GM11168 (cell line): ENCODE measurements around the gene PLXDC1.
"Not testable (repeated sequence)": the region's sequence is repeated elsewhere in the genome, so short reads cannot be mapped to it uniquely, and the experiment has no call there.

ENCODE experiments used
- in situ Hi-C: fragments of 300-500 bp; cut with MboI; formaldehyde crosslinking; loops from one replicate; pipeline ENCODE4 v1.12.0; 2022; ENCODE audit warnings: low sequenced_read_pairs; ENCODE audit not compliant: unreplicated experiment

PLXDC1 gene

DNA sequence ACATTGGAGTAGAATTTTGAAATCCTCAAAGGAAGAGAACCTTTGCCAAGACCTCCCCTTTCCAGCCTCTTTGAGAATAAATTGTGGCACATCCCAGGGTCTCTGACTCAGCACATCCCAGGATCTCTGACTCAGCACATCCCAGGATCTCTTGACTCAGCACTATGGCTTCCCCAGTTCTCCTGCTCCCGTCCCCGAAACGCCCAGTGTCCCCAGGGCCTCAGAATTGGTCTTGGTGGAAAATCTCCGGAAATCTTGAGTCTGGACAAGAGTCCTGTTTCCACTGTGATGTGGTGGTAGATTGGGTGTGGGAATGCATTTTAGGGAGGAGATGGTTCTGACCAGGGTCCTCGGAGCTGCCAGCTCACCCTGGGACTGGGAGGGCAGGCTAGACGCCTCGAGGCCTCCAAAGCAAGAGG, 19.2 kb downstream of the PLXDC1 start:
- in situ Hi-C loops, result no loop called here

DNA sequence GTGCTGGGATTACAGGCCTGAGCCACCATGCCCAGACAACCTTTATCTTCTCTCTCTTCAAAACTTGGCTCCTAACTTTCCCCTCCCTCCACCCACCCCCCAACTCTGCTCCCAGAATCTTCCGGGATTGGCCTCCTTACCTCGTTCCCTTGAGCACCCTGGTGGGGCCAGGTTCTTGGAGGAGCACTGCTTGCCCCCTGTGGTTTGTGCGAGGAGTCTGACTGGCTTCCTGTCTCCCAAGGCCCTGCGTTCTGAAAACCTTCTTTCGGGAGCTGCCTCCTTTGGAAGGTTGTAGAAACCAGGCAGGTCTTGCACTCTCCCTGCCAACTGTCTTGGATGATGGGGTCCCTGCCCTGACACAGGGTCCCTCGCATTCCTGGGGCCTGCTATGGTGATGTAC, 19.8 kb downstream of the PLXDC1 start:
- in situ Hi-C loops, result no loop called here

DNA sequence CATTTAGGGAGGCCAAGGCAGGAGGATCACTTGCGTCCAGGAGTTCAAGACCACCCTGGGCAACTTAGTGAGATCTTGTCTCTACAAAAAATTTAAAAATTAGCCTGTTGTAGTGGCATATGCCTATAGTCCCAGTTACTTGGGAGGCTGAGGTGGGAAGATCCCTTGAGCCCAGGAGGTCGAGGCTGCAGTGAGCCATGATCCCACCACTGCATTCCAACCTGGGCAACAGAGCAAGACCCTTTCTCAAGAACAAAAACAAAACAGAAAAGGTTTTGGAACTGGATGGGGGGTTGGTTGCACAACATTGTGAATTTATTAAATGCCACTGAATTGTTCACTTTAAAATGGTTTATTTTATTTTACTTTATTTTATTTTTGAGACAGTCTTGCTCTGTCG, 21.2 kb downstream of the PLXDC1 start:
- in situ Hi-C loops, result no loop called here

DNA sequence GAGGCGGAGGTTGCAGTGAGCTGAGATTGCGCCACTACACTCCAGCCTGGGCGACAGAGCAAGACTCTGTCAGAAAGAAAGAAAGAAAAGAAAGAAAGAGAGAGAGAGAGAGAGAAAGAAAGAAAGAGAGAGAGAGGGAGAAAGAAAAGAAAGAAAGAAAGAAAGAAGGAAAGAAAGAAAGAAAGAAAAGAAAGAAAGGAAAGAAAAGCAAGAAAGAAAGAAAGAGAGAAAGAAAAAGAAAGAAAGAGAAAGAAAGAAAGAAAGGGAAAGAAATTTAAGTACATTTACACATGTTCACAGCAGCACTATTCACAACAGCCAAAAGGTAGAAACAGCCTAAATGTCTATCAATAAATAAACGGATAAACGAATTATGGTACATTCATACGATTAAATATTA, 21.9 kb downstream of the PLXDC1 start:
- in situ Hi-C loops, result not testable (repeated sequence)

DNA sequence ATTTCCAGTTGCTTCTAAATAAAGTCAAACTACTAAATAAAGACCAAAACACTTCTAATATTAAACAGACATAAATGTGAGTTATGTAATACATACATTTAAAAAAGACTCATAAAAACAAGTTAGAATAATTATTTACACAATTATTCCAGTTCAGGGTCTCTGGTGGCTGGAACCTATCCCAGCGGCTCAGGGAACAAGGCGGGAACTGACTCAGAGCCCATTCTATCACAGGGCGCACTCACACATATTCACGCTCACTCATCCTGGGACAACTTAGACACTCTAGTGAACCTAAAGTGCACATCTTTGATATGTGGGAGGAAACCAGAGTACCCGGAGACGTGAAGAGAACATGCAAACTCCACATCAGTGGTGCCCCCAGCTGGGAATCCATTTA, 25.0 kb downstream of the PLXDC1 start:
- in situ Hi-C loops, result no loop called here

DNA sequence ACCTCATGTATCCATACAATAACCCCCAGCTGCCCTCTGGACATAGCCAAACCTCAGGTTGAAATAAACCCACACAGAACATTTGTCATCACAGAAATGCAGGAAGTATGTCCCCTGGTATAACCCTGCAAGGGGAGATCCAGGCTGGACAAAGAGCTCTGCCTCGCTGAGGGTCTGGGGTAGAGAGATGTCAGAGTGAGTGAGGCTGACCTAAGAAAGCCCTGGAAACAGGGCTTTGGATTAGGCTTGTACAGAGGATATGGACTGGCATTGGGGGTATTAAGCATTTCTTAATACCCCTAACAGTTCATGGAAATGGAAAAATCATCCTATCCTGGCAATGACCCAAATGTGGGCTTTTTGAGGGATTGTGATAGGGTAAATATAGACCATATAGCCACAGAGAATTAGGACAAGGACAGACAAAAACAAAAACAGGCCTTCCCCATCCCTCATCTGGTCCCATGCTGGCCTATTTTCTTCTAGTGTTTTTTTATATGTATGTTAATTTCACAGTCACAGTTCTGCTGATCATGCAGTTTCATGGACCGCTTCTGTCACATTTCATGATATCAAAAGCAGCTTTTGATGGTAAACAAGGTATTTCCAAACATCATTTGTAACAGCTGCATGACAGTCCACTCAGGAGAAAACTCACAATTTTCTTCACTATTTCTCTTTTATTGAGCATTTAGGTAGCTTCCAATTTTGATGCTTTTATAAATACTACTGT, 26.1 kb downstream of the PLXDC1 start:
- in situ Hi-C loops, result no loop called here

DNA sequence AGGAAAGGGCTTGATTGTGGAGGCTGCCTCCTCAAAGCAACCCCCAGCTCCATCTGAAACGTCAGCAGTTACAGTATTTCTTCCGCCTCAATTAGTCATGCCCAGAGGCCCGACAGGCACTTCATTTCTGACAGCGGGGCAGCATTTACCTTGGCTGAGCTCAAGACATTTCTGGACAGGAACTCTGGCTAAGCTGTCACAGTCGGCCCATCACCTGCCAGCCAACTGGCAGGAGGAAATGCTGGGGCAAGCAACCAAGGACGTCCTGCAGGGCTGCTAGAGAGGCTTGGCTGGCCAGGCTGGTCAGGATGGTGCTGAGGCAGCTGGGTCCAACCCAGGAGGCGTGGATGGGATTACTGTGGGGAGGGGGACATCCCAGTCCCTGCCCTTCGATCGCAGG, 27.8 kb downstream of the PLXDC1 start:
- in situ Hi-C loops, result no loop called here

DNA sequence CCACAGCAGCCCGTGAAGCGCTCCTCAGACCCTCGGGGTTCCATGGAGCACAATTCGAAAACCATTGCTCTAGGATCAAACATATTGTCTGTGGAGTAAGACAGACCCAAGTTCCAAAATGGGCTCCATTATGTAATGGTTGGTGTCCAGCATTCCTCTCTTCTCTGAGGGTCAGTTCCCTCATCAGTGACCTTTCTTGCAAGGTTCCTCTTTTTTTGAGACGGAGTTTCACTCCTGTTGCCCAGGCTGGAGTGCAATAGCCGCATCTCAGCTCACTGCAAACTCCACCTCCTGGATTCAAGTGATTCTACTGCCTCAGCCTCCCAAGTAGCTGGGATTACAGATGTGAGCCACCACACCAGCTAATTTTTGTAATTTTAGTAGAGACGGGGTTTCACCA, 28.4 kb downstream of the PLXDC1 start:
- in situ Hi-C loops, result no loop called here

DNA sequence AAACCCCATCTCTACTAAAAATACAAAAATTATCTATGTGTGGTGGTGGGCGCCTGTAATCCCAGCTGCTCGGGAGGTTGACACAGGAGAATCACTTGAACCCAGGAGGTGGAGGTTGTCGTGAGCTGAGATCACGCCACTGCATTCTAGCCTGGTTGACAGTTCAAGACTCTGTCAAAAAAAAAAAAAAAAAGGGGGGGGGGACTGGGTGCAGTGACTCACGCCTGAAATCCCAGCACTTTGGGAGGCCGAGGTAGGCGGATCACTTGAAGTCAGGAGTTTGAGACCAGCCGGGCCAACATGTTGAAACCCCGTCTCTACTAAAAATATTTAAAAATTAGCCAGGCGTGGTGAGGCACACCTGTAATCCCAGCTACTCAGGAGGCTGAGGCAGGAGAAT, 29.5 kb downstream of the PLXDC1 start:
- in situ Hi-C loops, result not testable (repeated sequence)

DNA sequence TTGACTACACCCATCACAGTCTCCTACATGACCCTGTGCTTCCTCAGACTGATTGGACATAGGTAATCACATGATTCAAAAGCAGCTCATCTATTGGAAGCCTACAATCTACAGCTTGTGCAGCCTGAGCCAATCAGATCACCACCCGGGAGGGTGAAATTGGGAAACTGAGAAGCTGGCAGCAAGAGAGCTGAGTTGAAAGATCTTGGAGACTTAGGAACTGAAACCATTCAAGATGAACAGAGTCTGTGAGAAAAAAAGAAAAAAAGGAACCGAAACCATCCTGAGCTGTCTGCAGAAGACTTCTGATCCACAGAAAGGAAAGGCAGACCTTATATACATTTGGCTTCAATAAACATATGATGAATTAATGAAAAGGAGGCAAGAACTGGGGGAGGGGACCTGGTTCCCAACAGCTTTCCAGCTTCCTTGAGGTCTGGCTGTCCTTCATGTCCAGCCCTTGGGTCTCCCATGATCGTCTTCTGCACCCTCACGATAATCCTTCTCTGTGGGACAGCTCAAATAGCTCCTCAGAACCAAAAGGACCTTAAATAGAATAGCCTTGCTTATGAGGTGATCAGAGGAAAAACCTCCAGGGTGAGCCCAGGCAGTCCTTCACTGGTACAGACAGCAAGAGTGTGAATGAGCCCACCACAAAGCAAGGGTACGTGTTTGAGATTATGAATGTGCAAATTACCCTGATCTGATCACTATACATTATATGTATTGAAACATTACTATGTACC, 32.6 kb downstream of the PLXDC1 start:
- in situ Hi-C loops, result no loop called here

DNA sequence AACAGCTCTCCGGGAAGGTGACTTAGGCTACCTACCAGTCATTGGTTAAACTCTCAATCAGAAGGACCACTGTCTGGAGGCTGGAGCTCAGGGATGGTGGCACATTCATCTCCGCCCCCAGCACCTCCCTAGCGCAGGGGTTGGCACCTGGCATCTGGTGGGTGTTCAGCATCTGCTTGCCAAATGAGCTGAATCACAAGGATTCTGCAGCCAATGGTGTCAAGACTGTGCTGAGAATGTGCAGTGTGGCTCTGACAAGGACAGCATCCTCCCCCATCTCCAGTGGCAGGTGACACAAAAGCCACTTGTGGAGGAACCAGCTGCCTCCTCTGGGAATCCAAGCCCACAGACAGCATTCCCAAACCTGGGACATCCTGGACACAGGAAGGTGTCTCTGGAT, 35.2 kb downstream of the PLXDC1 start:
- in situ Hi-C loops, result no loop called here

DNA sequence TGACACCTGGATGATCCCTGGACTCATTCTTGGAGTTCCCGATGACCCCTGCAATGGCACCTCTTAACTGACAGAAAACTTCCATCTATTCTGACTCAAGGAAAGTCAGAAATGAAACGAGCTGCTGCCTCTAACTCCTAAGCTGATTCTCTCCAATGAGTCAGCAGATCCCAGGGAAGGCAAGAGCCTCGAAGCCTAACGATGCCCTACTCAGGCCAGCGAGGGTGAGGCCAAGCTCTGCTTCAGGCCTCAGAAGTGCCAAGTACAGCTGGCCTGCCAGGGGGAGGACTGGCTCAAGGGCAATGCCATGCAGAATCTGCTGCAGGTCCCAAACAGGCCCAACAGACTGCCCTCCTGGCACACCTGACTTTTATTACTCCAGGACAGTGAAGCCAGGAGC, 36.3 kb downstream of the PLXDC1 start:
- in situ Hi-C loops, result no loop called here

DNA sequence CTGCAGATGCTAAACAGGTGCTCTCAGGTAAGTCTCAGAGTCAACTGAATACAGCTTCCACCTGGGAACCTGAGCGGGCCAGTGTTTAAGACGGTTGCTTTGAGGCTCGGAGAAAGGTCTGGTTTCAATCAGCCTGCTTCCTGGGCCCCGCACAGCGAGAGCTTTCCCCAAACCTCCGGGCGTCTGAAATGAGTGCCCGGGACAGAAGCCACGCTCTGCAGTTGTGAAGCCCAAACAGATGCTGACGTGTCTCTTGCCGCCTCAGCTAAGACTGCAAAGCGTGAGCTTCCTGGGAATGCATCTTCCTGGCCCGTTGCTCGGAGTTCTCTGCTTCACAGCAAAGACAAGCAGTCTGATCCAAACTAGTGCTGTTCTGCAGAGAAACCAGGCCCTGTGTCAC, 36.7 kb downstream of the PLXDC1 start:
- in situ Hi-C loops, result no loop called here

DNA sequence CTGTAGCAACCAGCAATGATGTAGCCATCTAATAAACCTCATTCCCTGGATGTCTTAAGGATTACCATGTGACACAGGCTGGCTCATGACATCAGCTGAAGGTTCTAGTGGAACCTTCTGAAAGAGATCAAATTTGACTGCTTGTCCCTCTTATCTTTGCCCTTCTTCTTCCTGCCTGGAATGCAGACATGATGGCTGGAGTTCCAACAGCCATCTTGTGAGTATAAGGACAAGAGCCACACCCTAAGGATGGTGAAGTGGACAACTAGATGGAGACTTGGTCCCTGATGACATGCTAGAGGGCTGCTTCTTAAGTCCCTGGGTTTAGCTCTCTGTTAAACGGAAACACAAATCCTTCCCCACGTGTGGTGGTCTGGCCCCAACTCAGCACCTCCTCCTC, 37.6 kb downstream of the PLXDC1 start:
- in situ Hi-C loops, result no loop called here

DNA sequence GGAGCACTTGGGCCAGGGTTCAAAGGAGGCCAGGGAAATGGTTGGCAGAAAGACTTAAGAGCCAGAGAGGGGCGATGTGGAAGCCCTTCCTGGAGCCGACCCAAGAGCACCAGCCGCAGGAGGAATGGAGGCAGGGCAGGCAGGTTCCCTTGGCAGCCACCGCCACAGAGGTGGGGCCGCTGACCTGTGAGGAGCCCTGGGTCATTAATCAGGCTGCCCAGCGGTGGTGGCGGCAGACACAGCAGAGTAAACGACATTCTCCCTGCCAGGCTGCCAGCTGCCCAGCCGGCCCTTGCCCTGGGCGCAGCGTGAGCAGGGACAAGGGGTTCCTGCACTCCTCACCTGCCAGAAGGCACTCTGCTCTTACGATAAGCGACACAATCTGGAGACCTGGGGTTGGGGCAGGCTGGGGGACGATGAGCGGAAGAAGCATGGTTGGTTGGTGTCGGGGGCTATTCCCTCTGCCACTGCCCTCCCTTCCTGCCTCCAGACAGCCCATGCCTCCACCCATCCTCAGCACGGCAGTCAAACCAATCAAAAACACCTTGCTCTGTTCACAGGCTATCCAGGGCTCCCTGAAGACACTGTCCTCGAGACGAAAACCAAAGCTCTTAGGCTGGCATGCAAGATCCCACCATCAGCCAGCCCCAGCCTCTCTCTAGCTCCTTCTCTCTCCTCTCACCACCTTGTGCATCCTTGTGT, 40.9 kb downstream of the PLXDC1 start:
- in situ Hi-C loops, result no loop called here

DNA sequence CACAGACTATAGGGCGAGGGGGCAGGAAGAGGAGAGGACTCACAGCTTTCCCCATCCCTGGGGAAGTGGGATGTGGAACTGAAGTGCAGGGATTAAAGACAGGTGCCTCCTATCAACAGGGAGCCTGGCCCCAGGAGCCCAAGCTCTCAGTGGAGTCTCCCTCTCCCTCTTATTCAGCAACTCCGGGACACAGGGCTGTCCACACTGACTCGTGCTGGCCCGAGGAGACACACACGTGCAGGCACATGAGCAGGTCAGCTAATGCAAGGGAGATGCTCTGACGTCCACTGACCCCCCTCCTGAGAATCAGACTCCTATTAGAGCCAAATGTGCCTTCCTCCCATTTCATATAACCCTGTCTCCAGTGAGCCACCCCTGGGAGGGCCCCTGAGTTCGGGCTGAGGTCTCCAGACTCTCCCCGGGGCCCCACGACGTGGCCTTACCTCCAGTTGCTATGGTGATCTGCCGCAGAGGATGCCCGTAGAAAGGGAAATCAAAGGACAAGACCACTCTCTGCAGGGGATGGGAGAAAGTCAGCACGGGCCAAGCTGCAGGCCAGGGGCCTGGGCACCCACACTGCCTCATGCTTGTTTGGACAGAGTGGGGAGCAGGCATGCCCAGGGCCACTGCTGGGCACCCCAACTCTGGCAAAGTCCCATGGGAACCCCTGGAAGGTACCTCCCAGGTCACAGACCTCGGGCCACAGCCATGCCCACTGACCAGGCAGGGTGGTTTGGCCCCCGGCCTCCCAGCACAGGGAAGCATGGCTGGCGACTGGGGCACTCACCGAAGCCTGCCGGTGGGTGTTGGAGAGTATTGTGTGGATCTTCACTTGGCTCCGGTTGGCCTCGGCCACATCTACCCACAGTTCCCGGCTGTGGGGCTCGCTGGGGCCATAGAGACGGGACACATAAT, 42.7 kb downstream of the PLXDC1 start:
- in situ Hi-C loops, result no loop called here

DNA sequence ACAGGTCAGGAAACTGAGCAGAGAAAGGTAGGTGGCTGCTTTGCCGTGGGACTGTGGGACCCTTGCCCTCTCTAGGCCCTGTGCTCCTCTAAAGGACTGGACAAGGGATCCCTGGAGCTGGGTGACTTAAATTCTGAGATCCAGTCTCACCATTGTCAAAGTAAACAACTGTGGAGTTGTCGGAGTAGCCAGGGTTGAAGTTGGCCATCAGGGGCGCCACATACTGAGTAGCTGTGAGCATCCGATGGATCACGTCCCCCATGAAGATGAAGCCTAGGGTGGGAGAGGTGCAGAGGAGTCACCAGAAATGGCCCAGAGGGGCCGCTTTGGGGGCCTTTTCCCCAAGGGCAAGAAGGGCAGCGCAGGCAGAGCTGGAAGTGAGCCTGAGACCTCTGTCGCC, 43.5 kb downstream of the PLXDC1 start:
- in situ Hi-C loops, result no loop called here

DNA sequence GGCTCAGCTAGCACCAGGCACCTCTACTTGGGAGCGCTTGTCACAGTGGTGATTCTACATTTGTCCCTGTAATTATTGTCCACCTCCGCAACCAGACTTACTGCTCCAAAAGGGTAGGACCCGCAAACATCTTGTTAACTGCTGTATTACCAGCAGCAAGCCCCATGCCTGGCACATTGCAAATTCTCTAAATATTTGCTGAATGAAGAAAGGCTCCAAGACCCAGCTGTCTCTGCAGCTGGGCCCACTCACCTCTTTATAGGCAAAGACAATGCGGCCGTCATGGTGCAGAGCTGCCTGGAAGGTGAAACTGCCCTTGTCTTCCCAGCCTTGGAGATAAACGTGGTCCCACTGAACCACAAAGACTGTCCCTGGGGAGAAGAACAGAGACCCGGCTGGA, 44.3 kb downstream of the PLXDC1 start:
- in situ Hi-C loops, result no loop called here

DNA sequence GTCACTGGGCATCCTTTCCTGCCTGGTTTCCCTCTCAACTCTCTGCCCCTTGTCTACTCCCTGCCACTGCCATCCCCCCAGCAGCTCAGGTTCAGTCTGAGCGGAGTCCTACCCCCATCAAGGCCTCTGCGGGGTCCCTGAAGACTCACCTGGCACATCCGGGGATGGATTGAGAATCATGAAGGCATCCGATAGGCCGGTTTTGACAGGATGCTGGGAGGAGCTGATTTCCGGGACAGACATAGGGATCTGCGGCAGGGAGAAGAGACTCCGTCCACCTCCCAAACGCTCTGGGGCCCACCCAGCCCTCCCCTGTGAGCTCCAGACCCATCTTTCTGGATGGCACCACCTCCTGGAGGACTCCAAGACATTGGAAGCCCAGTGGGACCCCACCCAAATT, 45.7 kb downstream of the PLXDC1 start:
- in situ Hi-C loops, result no loop called here

DNA sequence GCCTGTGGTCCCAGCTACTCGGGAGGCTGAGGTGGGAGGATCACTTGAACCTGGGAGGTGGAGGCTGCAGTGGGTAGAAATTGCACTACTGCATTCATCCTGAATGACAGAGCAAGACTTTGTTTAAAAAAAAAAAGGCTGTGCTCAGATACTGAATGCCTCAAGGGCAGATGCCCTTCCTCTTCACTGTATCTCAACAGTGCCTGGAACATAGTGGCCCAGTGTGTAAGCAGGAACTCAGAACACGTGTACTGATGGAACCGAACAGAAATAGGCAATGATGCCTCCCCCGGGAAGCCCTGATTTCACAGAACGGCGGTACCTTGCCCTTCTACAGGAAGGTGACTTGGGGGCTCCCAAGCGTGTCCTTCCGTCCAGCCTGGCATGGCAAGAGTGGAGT, 46.8 kb downstream of the PLXDC1 start:
- in situ Hi-C loops, result no loop called here
